ENCODE results near the gene KLRC2. TPM values are rescaled to one million over a fixed set of nuclear protein-coding genes. Genes with fewer than 3 reads are reported as not detected.
"Not testable (repeated sequence)": the region's sequence is repeated elsewhere in the genome, so short reads cannot be mapped to it uniquely, and the experiment has no call there.

Gene KLRC2
- total RNA-seq, 4 donors from 2014 or later, result 0.42 to 0.66 TPM; not detected in 2

GRCh38 chr12:10405294-10405693 lies 30.5 kb downstream of the KLRC2 start:
- 95% methylated on average over 5 of the region's 5 CpGs for WGBS
- peaks cover 0 to 7% (median 0%) of the 10 kb centered on the region in 4 donors for H3K9me3 ChIP-seq
- no peak for DNase-seq (ENCODE audit: extremely low spot score)
- H3K4me1 ChIP-seq, result no peaks in the 10 kb centered on the region
- H3K27ac ChIP-seq (replicated peaks in 1 of 4), result no peak overlapping the region
- intact Hi-C loops (cut with DNase I), result no loop called here
- TF ChIP-seq EP300 (IDR thresholded peaks at IDR 0.05) (no peak), POLR2A (IDR thresholded peaks at IDR 0.05; ENCODE audit: low read depth) (no peak), CTCF (IDR thresholded peaks at IDR 0.05) (no peak)
- H3K27me3 ChIP-seq, result no peaks in the 10 kb centered on the region
- H3K4me3 ChIP-seq, result no peak overlapping the region
- no peaks in the 10 kb centered on the region for H3K36me3 ChIP-seq

GRCh38 chr12:10404798-10405197 lies 31.0 kb downstream of the KLRC2 start:
- no peak for TF ChIP-seq POLR2A (IDR thresholded peaks at IDR 0.05; ENCODE audit: low read depth)
- TF ChIP-seq CTCF (IDR thresholded peaks at IDR 0.05), result no peak
- no peak for TF ChIP-seq EP300 (IDR thresholded peaks at IDR 0.05)
- no peak for TF ChIP-seq POLR2AphosphoS5 (IDR thresholded peaks at IDR 0.05)
- DNase-seq (ENCODE audit: extremely low spot score), result no peak
- H3K9me3 ChIP-seq, result peaks cover 0 to 7% (median 0%) of the 10 kb centered on the region in 4 donors
- H3K4me3 ChIP-seq, result no peak overlapping the region
- H3K4me1 ChIP-seq, result no peaks in the 10 kb centered on the region
- no peaks in the 10 kb centered on the region for H3K36me3 ChIP-seq
- H3K27ac ChIP-seq (replicated peaks in 1 of 4), result no peak overlapping the region
- intact Hi-C loops (cut with DNase I), result no loop called here
- H3K27me3 ChIP-seq, result no peaks in the 10 kb centered on the region

- Histone ChIP-seq H3K27me3 (no peaks in the 10 kb centered on the region), H3K4me3 (no peak overlapping the region), H3K9me3 (peaks cover 0 to 7% (median 0%) of the 10 kb centered on the region in 4 donors), H3K4me1 (peaks cover 0 to 5% (median 4%) of the 10 kb centered on the region in 4 donors), H3K36me3 (no peaks in the 10 kb centered on the region), H3K27ac (replicated peaks in 1 of 4) (no peak overlapping the region)
- TF ChIP-seq POLR2A (IDR thresholded peaks at IDR 0.05; ENCODE audit: low read depth), result no peak
- no peak for TF ChIP-seq CTCF (IDR thresholded peaks at IDR 0.05)
- no peak for TF ChIP-seq EP300 (IDR thresholded peaks at IDR 0.05)
- intact Hi-C loops (cut with DNase I), result no loop called here
- no peak for DNase-seq (ENCODE audit: extremely low spot score)
These were observed 35.0 kb downstream of the KLRC2 start for GRCh38 chr12:10400829-10401228.

GRCh38 chr12:10398168-10398567 lies 37.6 kb downstream of the KLRC2 start:
- no peaks in the 10 kb centered on the region for H3K36me3 ChIP-seq
- H3K4me3 ChIP-seq, result no peak overlapping the region
- TF ChIP-seq CTCF (IDR thresholded peaks at IDR 0.05) (no peak), POLR2A (IDR thresholded peaks at IDR 0.05; ENCODE audit: low read depth) (no peak), EP300 (IDR thresholded peaks at IDR 0.05) (no peak), POLR2AphosphoS5 (IDR thresholded peaks at IDR 0.05) (no peak)
- no peak overlapping the region for H3K27ac ChIP-seq (replicated peaks in 1 of 4)
- H3K4me1 ChIP-seq, result peaks cover 0 to 13% (median 10%) of the 10 kb centered on the region in 4 donors
- no peak for DNase-seq (ENCODE audit: extremely low spot score)
- intact Hi-C loops (cut with DNase I), result no loop called here
- H3K27me3 ChIP-seq, result no peaks in the 10 kb centered on the region
- 69% methylated on average over 2 of the region's 2 CpGs for WGBS
- no peaks in the 10 kb centered on the region for H3K9me3 ChIP-seq

- DNase-seq (ENCODE audit: extremely low spot score), result no peak
- 42% methylated on average over 2 of the region's 2 CpGs for WGBS
- intact Hi-C loops (cut with DNase I), result no loop called here
- Histone ChIP-seq H3K4me1 (peaks cover 0 to 19% (median 13%) of the 10 kb centered on the region in 4 donors), H3K36me3 (no peaks in the 10 kb centered on the region), H3K27ac (replicated peaks in 1 of 4) (no peak overlapping the region), H3K27me3 (no peaks in the 10 kb centered on the region), H3K9me3 (no peaks in the 10 kb centered on the region), H3K4me3 (no peak overlapping the region)
- no peak for TF ChIP-seq POLR2AphosphoS5 (IDR thresholded peaks at IDR 0.05)
- TF ChIP-seq CTCF (IDR thresholded peaks at IDR 0.05), result no peak
- TF ChIP-seq POLR2A (IDR thresholded peaks at IDR 0.05; ENCODE audit: low read depth), result no peak
- no peak for TF ChIP-seq EP300 (IDR thresholded peaks at IDR 0.05)
These were observed 38.5 kb downstream of the KLRC2 start for GRCh38 chr12:10397296-10397695.

GRCh38 chr12:10396176-10396575 lies 39.6 kb downstream of the KLRC2 start:
- H3K27ac ChIP-seq (replicated peaks in 1 of 4), result peak overlapping the region in 3 of 4 donors; percentile 3 to 63 (median 47)
- peak overlapping the region in 2 of 4 donors; percentile 1 to 19 for H3K4me3 ChIP-seq
- intact Hi-C loops (cut with DNase I); DNase-seq (ENCODE audit: extremely low spot score); H3K36me3 ChIP-seq; H3K27me3 ChIP-seq; H3K9me3 ChIP-seq: not testable (repeated sequence)
- peaks cover 0 to 23% (median 14%) of the 10 kb centered on the region in 4 donors for H3K4me1 ChIP-seq
- 79% methylated on average over 15 of the region's 15 CpGs for WGBS

Measured in esophagus muscularis mucosa (tissue), 4 donors.